ENCODE results near the gene NABP2.

The NABP2 gene

DNA sequence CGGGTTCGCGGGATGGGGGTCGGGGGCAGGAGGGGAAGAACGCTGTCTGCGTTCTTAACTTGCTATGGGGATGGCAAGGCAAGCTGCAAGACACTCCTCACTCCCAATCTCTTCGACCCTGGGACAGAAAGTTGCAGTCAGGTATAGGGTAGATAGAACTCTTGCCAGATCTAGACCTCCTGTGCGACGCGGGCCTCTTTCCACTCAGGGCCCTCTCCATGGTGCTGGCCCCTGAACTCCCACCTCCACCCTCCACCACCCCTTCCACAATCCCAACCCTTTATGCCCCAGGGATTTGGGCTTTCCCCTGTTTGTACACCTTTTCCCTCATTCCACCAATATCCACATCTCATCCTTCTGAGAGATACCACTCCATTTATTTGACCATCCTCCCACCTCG is 812 bp downstream of the NABP2 start:
- Histone ChIP-seq H3K4me3 (ENCODE audit: low read depth, low read length) (peak overlapping the region; percentile 94), H3K4me1 (no peaks in the 10 kb centered on the region), H3K27me3 (no peaks in the 10 kb centered on the region), H3K36me3 (no peaks in the 10 kb centered on the region), H3K9me3 (no peaks in the 10 kb centered on the region)
- TF ChIP-seq CTCF (IDR thresholded peaks at IDR 0.05; ENCODE audit: low read depth, low read length): no peak
- DNase-seq: no peak

DNA sequence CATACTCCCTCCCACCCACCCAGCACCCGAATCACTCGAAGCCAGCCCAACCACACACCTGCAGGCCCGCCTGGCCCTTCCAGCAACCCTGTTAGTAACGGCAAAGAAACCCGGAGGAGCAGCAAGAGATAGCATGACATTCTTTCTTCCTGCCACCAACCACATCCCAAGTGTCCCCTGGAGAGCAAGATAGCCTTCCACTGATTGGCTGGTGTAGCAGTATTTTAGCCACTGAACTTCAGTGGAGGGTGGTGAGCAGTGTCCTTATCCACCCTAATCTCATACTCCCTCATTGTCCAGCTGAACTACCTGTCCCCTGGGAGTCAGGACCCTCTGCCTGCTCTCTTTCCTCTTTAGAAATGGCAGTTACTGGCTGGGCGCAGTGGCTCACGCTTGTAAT is 4.9 kb downstream of the NABP2 start:
- H3K36me3 ChIP-seq: no peaks in the 10 kb centered on the region
- TF ChIP-seq CTCF (IDR thresholded peaks at IDR 0.05; ENCODE audit: low read depth, low read length): no peak
- H3K27me3 ChIP-seq: no peaks in the 10 kb centered on the region
- no peaks in the 10 kb centered on the region for H3K4me1 ChIP-seq
- no peak overlapping the region for H3K4me3 ChIP-seq (ENCODE audit: low read depth, low read length)
- H3K9me3 ChIP-seq: no peaks in the 10 kb centered on the region
- DNase-seq: no peak

DNA sequence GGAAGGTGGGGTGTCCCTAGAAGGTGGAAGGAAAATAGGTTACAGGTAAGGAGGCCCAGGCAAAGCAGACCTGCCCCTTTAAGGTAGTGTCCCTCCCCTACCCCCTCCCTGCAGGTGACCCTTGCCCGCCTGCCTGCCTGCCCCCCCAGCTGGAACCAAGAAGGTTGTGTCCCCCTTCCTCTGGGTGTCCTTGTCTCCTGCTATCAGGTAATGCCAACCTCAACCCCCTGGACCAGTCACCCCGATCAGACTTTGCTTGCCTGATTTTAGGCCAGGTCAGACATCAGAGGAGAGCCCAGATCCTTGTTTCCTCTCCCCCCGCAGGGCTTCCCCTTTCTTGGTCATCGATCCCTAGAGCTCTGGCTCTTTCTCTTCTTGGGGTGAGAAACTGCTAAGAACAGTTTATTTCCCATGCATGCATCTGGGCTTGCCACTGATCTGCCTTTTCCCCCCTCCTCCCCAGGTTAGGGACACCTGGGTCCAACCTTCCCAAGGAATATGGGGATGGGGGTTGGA is 5.8 kb downstream of the NABP2 start, which contains the start of gene SLC39A5:
Gene SLC39A5, plus strand, starts transcription at position 136 of the 516 bp plus-strand sequence. CDS start 1,224 bp downstream, outside the sequence.
- Histone ChIP-seq H3K4me1 (no peaks in the 10 kb centered on the region), H3K9me3 (no peaks in the 10 kb centered on the region), H3K27me3 (no peaks in the 10 kb centered on the region), H3K4me3 (ENCODE audit: low read depth, low read length) (no peak within 1 kb of the TSS), H3K36me3 (no peaks in the 10 kb centered on the region)
- DNase-seq: no peak
- TF ChIP-seq CTCF (IDR thresholded peaks at IDR 0.05; ENCODE audit: low read depth, low read length): no peak

DNA sequence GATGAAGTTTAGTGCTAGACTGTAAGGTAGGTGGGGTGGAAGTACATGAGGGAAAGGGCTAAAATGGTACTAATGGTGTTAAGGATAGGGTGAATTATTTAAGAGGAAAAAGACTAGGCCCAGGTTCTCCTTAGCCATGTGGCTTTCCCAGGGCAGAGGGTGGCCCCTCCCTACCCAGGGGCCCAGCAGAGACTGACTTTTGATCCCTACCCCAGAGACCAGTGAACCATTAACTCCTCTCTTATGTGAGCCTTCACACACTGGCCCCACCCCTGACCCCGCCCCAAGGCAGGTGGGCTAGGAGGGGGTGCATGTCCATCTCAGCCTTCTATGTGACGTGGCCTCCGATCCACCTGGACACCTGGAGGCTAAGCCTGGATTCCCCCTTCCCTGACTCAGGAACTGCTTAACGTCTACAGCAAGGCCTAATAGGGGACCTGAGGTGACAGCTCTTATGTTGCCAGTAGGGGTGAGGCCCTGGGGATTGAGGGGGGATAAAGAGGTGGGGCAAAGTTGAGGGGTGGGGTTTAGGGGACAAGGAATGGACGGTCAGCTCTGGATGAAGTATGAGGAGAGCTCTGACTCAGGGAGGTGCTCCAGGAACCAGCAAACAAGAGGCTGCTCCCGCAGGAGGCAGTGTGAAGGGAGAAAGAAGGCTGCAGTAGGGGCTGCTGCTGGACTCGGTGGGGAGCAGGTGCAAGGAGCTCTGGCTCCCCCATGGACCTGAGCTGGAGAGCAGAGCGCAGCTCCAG is 6.5 kb downstream of the NABP2 start:
- no peak overlapping the region for H3K4me3 ChIP-seq (ENCODE audit: low read depth, low read length)
- H3K36me3 ChIP-seq: no peaks in the 10 kb centered on the region
- H3K9me3 ChIP-seq: no peaks in the 10 kb centered on the region
- H3K4me1 ChIP-seq: no peaks in the 10 kb centered on the region
- no peak for DNase-seq
- no peaks in the 10 kb centered on the region for H3K27me3 ChIP-seq
- no peak for TF ChIP-seq CTCF (IDR thresholded peaks at IDR 0.05; ENCODE audit: low read depth, low read length)

DNA sequence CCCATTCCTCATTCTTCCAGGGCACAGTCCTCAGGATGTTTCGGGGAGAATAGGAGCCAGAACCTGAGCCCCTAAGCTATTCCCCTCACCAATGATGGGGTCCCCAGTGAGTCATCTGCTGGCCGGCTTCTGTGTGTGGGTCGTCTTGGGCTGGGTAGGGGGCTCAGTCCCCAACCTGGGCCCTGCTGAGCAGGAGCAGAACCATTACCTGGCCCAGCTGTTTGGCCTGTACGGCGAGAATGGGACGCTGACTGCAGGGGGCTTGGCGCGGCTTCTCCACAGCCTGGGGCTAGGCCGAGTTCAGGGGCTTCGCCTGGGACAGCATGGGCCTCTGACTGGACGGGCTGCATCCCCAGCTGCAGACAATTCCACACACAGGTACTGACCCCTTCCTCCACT is 7.0 kb downstream of the NABP2 start:
- Histone ChIP-seq H3K9me3 (no peaks in the 10 kb centered on the region), H3K4me1 (no peaks in the 10 kb centered on the region), H3K27me3 (no peaks in the 10 kb centered on the region), H3K4me3 (ENCODE audit: low read depth, low read length) (no peak overlapping the region), H3K36me3 (no peaks in the 10 kb centered on the region)
- no peak for TF ChIP-seq CTCF (IDR thresholded peaks at IDR 0.05; ENCODE audit: low read depth, low read length)
- no peak for DNase-seq

- H3K9me3 ChIP-seq: no peaks in the 10 kb centered on the region
- no peak for TF ChIP-seq CTCF (IDR thresholded peaks at IDR 0.05; ENCODE audit: low read depth, low read length)
- H3K36me3 ChIP-seq: no peaks in the 10 kb centered on the region; the same call in 1 of the 2 replicates
- H3K4me1 ChIP-seq: no peaks in the 10 kb centered on the region
- no peak for DNase-seq
- H3K27me3 ChIP-seq: no peaks in the 10 kb centered on the region
- H3K4me3 ChIP-seq (ENCODE audit: low read depth, low read length): no peak overlapping the region
Observed at GRCh38 chr12:56234746-56235436, 10.7 kb downstream of the NABP2 start.
